ENCODE measurements around the gene PPEF2. TPM values are rescaled to one million over a fixed set of nuclear protein-coding genes. Genes with fewer than 3 reads are reported as not detected.

The PPEF2 gene
- total and polyA plus RNA-seq, 2 donors (not counting 1 experiment from before 2014, with no cell fraction given), result not detected

- Histone ChIP-seq H3K4me2 (ENCODE audit: extremely low read depth, insufficient read depth, low read length) (no peak overlapping the region), H3K27ac (ENCODE audit: insufficient read depth, low read length) (no peak overlapping the region), H4K20me1 (ENCODE audit: control insufficient read depth, extremely low read depth, insufficient read depth, low read length) (no peaks in the 10 kb centered on the region), H3K9ac (ENCODE audit: insufficient read depth, low read length) (no peak overlapping the region), H3K4me3 (replicated peaks in 1 of 4; ENCODE audit: control extremely low read depth in 1 of 4, insufficient read depth in 1 of 4, low read depth in 3 of 4, low read length in 4 of 4) (no peak overlapping the region), H2AFZ (ENCODE audit: low read length) (no peak overlapping the region), H3K79me2 (ENCODE audit: control insufficient read depth, insufficient read depth, low read length) (no peaks in the 10 kb centered on the region), H3K9me3 (ENCODE audit: control insufficient read depth, insufficient read depth, low read depth, low read length) (no peaks in the 10 kb centered on the region), H3K4me1 (ENCODE audit: control insufficient read depth, extremely low read depth, insufficient read depth, low read length) (no peaks in the 10 kb centered on the region), H3K27me3 (ENCODE audit: control insufficient read depth, insufficient read depth, low read length) (peaks cover 4% of the 10 kb centered on the region), H3K36me3 (ENCODE audit: control insufficient read depth, insufficient read depth, low read length) (no peaks in the 10 kb centered on the region)
- TF ChIP-seq EZH2 (IDR thresholded peaks at IDR 0.05; ENCODE audit: low read length, missing control alignments), result no peak
- no peak for TF ChIP-seq CTCF (conservative IDR thresholded peaks at IDR 0.05 in 1 of 2, IDR thresholded peaks at IDR 0.05 in 1 of 2; ENCODE audit: low read depth in 1 of 2, low read length in 2 of 2)
- DNase-seq (ENCODE audit: low read depth in 2 of 2), result no peak
Measured at GRCh38 chr4:75886104-75886503, 16.1 kb downstream of the PPEF2 start.

GRCh38 chr4:75881476-75881875 lies 20.8 kb downstream of the PPEF2 start:
- H3K4me2 ChIP-seq (ENCODE audit: extremely low read depth, insufficient read depth, low read length), result no peak overlapping the region
- H2AFZ ChIP-seq (ENCODE audit: low read length), result no peak overlapping the region
- H3K4me1 ChIP-seq (ENCODE audit: control insufficient read depth, extremely low read depth, insufficient read depth, low read length), result no peaks in the 10 kb centered on the region
- TF ChIP-seq CTCF (conservative IDR thresholded peaks at IDR 0.05 in 1 of 2, IDR thresholded peaks at IDR 0.05 in 1 of 2; ENCODE audit: low read depth in 1 of 2, low read length in 2 of 2) (no peak), EZH2 (IDR thresholded peaks at IDR 0.05; ENCODE audit: low read length, missing control alignments) (no peak)
- H3K9ac ChIP-seq (ENCODE audit: insufficient read depth, low read length), result no peak overlapping the region
- no peaks in the 10 kb centered on the region for H4K20me1 ChIP-seq (ENCODE audit: control insufficient read depth, extremely low read depth, insufficient read depth, low read length)
- peaks cover 8% of the 10 kb centered on the region for H3K27me3 ChIP-seq (ENCODE audit: control insufficient read depth, insufficient read depth, low read length)
- no peak for DNase-seq (ENCODE audit: low read depth in 2 of 2)
- no peak overlapping the region for H3K27ac ChIP-seq (ENCODE audit: insufficient read depth, low read length)
- no peaks in the 10 kb centered on the region for H3K79me2 ChIP-seq (ENCODE audit: control insufficient read depth, insufficient read depth, low read length)
- no peak overlapping the region for H3K4me3 ChIP-seq (replicated peaks in 1 of 4; ENCODE audit: control extremely low read depth in 1 of 4, insufficient read depth in 1 of 4, low read depth in 3 of 4, low read length in 4 of 4)
- H3K36me3 ChIP-seq (ENCODE audit: control insufficient read depth, insufficient read depth, low read length), result no peaks in the 10 kb centered on the region
- no peaks in the 10 kb centered on the region for H3K9me3 ChIP-seq (ENCODE audit: control insufficient read depth, insufficient read depth, low read depth, low read length)

- H3K4me3 ChIP-seq (replicated peaks in 1 of 4; ENCODE audit: control extremely low read depth in 1 of 4, insufficient read depth in 1 of 4, low read depth in 3 of 4, low read length in 4 of 4), result no peak overlapping the region
- peaks cover 8% of the 10 kb centered on the region for H3K27me3 ChIP-seq (ENCODE audit: control insufficient read depth, insufficient read depth, low read length)
- H3K36me3 ChIP-seq (ENCODE audit: control insufficient read depth, insufficient read depth, low read length), result no peaks in the 10 kb centered on the region
- H2AFZ ChIP-seq (ENCODE audit: low read length), result no peak overlapping the region
- no peaks in the 10 kb centered on the region for H3K9me3 ChIP-seq (ENCODE audit: control insufficient read depth, insufficient read depth, low read depth, low read length)
- no peak overlapping the region for H3K9ac ChIP-seq (ENCODE audit: insufficient read depth, low read length)
- TF ChIP-seq CTCF (conservative IDR thresholded peaks at IDR 0.05 in 1 of 2, IDR thresholded peaks at IDR 0.05 in 1 of 2; ENCODE audit: low read depth in 1 of 2, low read length in 2 of 2) (no peak), EZH2 (IDR thresholded peaks at IDR 0.05; ENCODE audit: low read length, missing control alignments) (no peak)
- no peaks in the 10 kb centered on the region for H3K4me1 ChIP-seq (ENCODE audit: control insufficient read depth, extremely low read depth, insufficient read depth, low read length)
- no peak overlapping the region for H3K4me2 ChIP-seq (ENCODE audit: extremely low read depth, insufficient read depth, low read length)
- no peak for DNase-seq (ENCODE audit: low read depth in 2 of 2)
- no peaks in the 10 kb centered on the region for H4K20me1 ChIP-seq (ENCODE audit: control insufficient read depth, extremely low read depth, insufficient read depth, low read length)
- no peaks in the 10 kb centered on the region for H3K79me2 ChIP-seq (ENCODE audit: control insufficient read depth, insufficient read depth, low read length)
- no peak overlapping the region for H3K27ac ChIP-seq (ENCODE audit: insufficient read depth, low read length)
Measured at GRCh38 chr4:75880278-75880677, 22.0 kb downstream of the PPEF2 start.
